ENCODE measurements around the gene DCDC2. TPM values are rescaled to one million over a fixed set of nuclear protein-coding genes. Genes with fewer than 3 reads are reported as not detected.

The DCDC2 gene
- total RNA-seq, 1 experiment from 2014 or later: 1.8 TPM

DNA sequence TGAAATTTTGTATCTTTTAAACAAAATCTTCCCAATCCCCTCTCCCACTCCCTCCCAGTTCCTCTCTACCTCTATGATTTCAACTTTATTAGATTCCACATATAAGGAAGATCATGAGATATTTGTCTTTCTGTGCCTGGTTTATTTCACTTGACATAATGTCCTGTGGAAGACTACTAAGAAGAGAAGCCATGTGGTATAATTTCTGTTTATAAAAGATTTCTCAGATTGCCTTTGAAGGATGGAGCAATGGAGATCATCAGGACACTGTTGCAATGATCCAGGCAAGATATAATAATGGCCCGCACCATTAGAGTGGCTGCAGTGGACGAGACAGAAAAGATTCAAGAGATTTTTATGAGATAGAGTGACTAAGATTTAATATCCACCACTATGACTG, 218.8 kb downstream of the DCDC2 start:
- H3K4me3 Mint-ChIP-seq: no peak overlapping the region
- ChIA-PET POLR2A (no interaction called here), CTCF (interaction anchor here (1.9 kb wide), 1 partner anchor 118 kb away, joined by 6 read pairs; no protein-coding TSS in a partner anchor)
- no peaks in the 10 kb centered on the region for H3K36me3 Mint-ChIP-seq
- H3K9me3 Mint-ChIP-seq: 0 out of 2 replicates have a peak, but pooled peaks cover 3% of the 10 kb centered on the region
- H3K27me3 Mint-ChIP-seq (ENCODE audit: low read depth): peaks cover 6% of the 10 kb centered on the region
- no peak for DNase-seq (ENCODE audit: low spot score)
- no peaks in the 10 kb centered on the region for H3K4me1 Mint-ChIP-seq
- H3K27ac Mint-ChIP-seq: no peak overlapping the region
- no peak for ATAC-seq
- no peak for TF ChIP-seq NR1H2 (CRISPR knock-in tag; IDR thresholded peaks at IDR 0.05)
- TF ChIP-seq TEAD4 (CRISPR knock-in tag; IDR thresholded peaks at IDR 0.05): no peak
- TF ChIP-seq USF1 (CRISPR knock-in tag; IDR thresholded peaks at IDR 0.05): no peak
- TF ChIP-seq RORB (CRISPR knock-in tag; IDR thresholded peaks at IDR 0.05): no peak
- no peak for TF ChIP-seq ZNF121 (CRISPR knock-in tag; IDR thresholded peaks at IDR 0.05)
- TF ChIP-seq FOXK1 (CRISPR knock-in tag; IDR thresholded peaks at IDR 0.05): no peak
- no peak for TF ChIP-seq ATF2 (CRISPR knock-in tag; IDR thresholded peaks at IDR 0.05; ENCODE audit: borderline replicate concordance, low read depth)
- no peak for TF ChIP-seq CBFB (CRISPR knock-in tag; IDR thresholded peaks at IDR 0.05; ENCODE audit: low read depth)
- TF ChIP-seq, protein P1, sequence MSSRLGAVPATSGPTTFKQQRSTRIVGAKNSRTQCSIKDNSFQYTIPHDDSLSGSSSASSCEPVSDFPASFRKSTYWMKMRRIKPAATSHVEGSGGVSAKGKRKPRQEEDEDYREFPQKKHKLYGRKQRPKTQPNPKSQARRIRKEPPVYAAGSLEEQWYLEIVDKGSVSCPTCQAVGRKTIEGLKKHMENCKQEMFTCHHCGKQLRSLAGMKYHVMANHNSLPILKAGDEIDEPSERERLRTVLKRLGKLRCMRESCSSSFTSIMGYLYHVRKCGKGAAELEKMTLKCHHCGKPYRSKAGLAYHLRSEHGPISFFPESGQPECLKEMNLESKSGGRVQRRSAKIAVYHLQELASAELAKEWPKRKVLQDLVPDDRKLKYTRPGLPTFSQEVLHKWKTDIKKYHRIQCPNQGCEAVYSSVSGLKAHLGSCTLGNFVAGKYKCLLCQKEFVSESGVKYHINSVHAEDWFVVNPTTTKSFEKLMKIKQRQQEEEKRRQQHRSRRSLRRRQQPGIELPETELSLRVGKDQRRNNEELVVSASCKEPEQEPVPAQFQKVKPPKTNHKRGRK (CRISPR knock-in tag; IDR thresholded peaks at IDR 0.05; ENCODE audit: borderline replicate concordance): no peak
- TF ChIP-seq NR3C1 (CRISPR knock-in tag; conservative IDR thresholded peaks at IDR 0.05; ENCODE audit: low read depth): no peak
- no peak for TF ChIP-seq CREM (CRISPR knock-in tag; IDR thresholded peaks at IDR 0.05)
- TF ChIP-seq, protein P2, sequence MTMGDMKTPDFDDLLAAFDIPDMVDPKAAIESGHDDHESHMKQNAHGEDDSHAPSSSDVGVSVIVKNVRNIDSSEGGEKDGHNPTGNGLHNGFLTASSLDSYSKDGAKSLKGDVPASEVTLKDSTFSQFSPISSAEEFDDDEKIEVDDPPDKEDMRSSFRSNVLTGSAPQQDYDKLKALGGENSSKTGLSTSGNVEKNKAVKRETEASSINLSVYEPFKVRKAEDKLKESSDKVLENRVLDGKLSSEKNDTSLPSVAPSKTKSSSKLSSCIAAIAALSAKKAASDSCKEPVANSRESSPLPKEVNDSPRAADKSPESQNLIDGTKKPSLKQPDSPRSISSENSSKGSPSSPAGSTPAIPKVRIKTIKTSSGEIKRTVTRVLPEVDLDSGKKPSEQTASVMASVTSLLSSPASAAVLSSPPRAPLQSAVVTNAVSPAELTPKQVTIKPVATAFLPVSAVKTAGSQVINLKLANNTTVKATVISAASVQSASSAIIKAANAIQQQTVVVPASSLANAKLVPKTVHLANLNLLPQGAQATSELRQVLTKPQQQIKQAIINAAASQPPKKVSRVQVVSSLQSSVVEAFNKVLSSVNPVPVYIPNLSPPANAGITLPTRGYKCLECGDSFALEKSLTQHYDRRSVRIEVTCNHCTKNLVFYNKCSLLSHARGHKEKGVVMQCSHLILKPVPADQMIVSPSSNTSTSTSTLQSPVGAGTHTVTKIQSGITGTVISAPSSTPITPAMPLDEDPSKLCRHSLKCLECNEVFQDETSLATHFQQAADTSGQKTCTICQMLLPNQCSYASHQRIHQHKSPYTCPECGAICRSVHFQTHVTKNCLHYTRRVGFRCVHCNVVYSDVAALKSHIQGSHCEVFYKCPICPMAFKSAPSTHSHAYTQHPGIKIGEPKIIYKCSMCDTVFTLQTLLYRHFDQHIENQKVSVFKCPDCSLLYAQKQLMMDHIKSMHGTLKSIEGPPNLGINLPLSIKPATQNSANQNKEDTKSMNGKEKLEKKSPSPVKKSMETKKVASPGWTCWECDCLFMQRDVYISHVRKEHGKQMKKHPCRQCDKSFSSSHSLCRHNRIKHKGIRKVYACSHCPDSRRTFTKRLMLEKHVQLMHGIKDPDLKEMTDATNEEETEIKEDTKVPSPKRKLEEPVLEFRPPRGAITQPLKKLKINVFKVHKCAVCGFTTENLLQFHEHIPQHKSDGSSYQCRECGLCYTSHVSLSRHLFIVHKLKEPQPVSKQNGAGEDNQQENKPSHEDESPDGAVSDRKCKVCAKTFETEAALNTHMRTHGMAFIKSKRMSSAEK (CRISPR knock-in tag; IDR thresholded peaks at IDR 0.05; ENCODE audit: borderline replicate concordance): no peak
- no peak for TF ChIP-seq FOXJ3 (CRISPR knock-in tag; IDR thresholded peaks at IDR 0.05; ENCODE audit: borderline replicate concordance)
- TF ChIP-seq ZNF232 (CRISPR knock-in tag; IDR thresholded peaks at IDR 0.05): no peak
- TF ChIP-seq PRRX2 (CRISPR knock-in tag; IDR thresholded peaks at IDR 0.05): no peak
- TF ChIP-seq, protein P3, sequence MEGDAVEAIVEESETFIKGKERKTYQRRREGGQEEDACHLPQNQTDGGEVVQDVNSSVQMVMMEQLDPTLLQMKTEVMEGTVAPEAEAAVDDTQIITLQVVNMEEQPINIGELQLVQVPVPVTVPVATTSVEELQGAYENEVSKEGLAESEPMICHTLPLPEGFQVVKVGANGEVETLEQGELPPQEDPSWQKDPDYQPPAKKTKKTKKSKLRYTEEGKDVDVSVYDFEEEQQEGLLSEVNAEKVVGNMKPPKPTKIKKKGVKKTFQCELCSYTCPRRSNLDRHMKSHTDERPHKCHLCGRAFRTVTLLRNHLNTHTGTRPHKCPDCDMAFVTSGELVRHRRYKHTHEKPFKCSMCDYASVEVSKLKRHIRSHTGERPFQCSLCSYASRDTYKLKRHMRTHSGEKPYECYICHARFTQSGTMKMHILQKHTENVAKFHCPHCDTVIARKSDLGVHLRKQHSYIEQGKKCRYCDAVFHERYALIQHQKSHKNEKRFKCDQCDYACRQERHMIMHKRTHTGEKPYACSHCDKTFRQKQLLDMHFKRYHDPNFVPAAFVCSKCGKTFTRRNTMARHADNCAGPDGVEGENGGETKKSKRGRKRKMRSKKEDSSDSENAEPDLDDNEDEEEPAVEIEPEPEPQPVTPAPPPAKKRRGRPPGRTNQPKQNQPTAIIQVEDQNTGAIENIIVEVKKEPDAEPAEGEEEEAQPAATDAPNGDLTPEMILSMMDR (IDR thresholded peaks at IDR 0.05): no peak
- TF ChIP-seq, protein P4, sequence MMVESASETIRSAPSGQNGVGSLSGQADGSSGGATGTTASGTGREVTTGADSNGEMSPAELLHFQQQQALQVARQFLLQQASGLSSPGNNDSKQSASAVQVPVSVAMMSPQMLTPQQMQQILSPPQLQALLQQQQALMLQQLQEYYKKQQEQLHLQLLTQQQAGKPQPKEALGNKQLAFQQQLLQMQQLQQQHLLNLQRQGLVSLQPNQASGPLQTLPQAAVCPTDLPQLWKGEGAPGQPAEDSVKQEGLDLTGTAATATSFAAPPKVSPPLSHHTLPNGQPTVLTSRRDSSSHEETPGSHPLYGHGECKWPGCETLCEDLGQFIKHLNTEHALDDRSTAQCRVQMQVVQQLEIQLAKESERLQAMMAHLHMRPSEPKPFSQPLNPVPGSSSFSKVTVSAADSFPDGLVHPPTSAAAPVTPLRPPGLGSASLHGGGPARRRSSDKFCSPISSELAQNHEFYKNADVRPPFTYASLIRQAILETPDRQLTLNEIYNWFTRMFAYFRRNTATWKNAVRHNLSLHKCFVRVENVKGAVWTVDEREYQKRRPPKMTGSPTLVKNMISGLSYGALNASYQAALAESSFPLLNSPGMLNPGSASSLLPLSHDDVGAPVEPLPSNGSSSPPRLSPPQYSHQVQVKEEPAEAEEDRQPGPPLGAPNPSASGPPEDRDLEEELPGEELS (CRISPR knock-in tag; IDR thresholded peaks at IDR 0.05): no peak
- TF ChIP-seq SOX15 (CRISPR knock-in tag; IDR thresholded peaks at IDR 0.05): no peak
- no peak for TF ChIP-seq TCF7 (CRISPR knock-in tag; IDR thresholded peaks at IDR 0.05; ENCODE audit: low read depth)
